K562 (cell line): Measurements from ENCODE around the gene POLR3GL. TPM values are rescaled to one million over a fixed set of nuclear protein-coding genes. Genes with fewer than 3 reads are reported as not detected.
A peak's percentile ranks its signal among the peaks of the same experiment; 100 is the strongest.

Experiments used
- CBX5 ChIP-seq: IDR thresholded peaks from 2 replicates; pipeline ENCODE4 v1.6.1; 2014; ENCODE audit warnings: low read depth, borderline replicate concordance
- KDM1A ChIP-seq, 2 experiments: fragments of 450-650 bp; IDR thresholded peaks; 2 replicates each; pipeline ENCODE4 v1.6.1; 2016; ENCODE audit warnings: mild to moderate bottlenecking in 2 of 2
- PML ChIP-seq: IDR thresholded peaks from 2 replicates; pipeline ENCODE4 v1.6.1; 2012; ENCODE audit warnings: low read length, inconsistent platforms
- PURB ChIP-seq: sonication (generic); formaldehyde crosslinking; IDR thresholded peaks from 2 replicates; pipeline ENCODE4 v1.9.0; 2021; ENCODE audit warnings: low read depth, mild to moderate bottlenecking, missing genetic modification reagents
- RFX7 ChIP-seq: fragments of 250-450 bp; sonication (Bioruptor Pico); IDR thresholded peaks from 2 replicates; pipeline ENCODE4 v1.5.1; 2021; ENCODE audit warnings: mild to moderate bottlenecking
- SOX6 ChIP-seq: fragments of 450-650 bp; IDR thresholded peaks from 2 replicates; pipeline ENCODE4 v1.6.1; 2014; ENCODE audit warnings: mild to moderate bottlenecking
- TEAD1 ChIP-seq, 2 experiments: fragments of 450-650 bp in 1 of 2; sonication (generic) in 1 of 2; formaldehyde crosslinking; IDR thresholded peaks; 2 replicates each; pipeline versions ENCODE4 v1.4.0 to v1.8.0; 2020 to 2022; ENCODE audit warnings: mild to moderate bottlenecking in 2 of 2, missing genetic modification reagents in 1 of 2
- ZFX ChIP-seq: sonication (generic); formaldehyde crosslinking; IDR thresholded peaks from 2 replicates; pipeline ENCODE4 v1.8.0; 2022; ENCODE audit warnings: mild to moderate bottlenecking, missing genetic modification reagents, moderate library complexity
- ZNF212 ChIP-seq: fragments of 450-650 bp; formaldehyde crosslinking; IDR thresholded peaks from 2 replicates; pipeline ENCODE4 v1.4.0; 2020; ENCODE audit warnings: mild to moderate bottlenecking
- ZNF76 ChIP-seq: fragments of 250-450 bp; sonication (Bioruptor Pico); IDR thresholded peaks from 2 replicates; pipeline ENCODE4 v1.4.0; 2020; ENCODE audit warnings: mild to moderate bottlenecking, moderate library complexity, borderline replicate concordance
- polyA plus RNA-seq, 8 experiments: library from polyadenylated mRNA; depleted of rRNA in 4 of 8; stranded (reverse) in 5 of 8; unstranded in 3 of 8; fragments of >200 nt; fragmentation: Nextera tagmentation in 2 of 8; fragmentation: Illumina TruSeq in 1 of 8; extraction: Ambion mirVana in 2 of 8; extraction: Trizol in 1 of 8; gene quantifications; 2 replicates each; pipeline versions ENCODE4 v1.2.1 to v1.2.3, GENCODE V29; 2011 to 2014; ENCODE audit warnings: inconsistent platforms in 1 of 8, missing spikeins in 1 of 8
- total RNA-seq, 7 experiments: library from RNA; depleted of rRNA in 6 of 7; stranded (reverse); fragments of >200 nt in 6 of 7; fragmentation: Illumina TruSeq in 2 of 7; extraction: Trizol in 2 of 7; gene quantifications; 2 replicates each; pipeline versions ENCODE4 v1.2.1 to v1.2.3, GENCODE V29; 2011 to 2021; ENCODE audit warnings: low replicate concordance in 1 of 7
- TF ChIP-seq, protein P1 (sequence below): fragments of 450-650 bp; formaldehyde crosslinking; IDR thresholded peaks from 2 replicates; pipeline ENCODE4 v1.4.0; 2020; ENCODE audit warnings: mild to moderate bottlenecking, moderate library complexity
- TF ChIP-seq, protein P2 (sequence below): sonication (generic); formaldehyde crosslinking; IDR thresholded peaks from 2 replicates; pipeline ENCODE4 v1.8.0; 2022; ENCODE audit warnings: mild to moderate bottlenecking, missing genetic modification reagents
- TF ChIP-seq, protein P3 (sequence below): fragments of 200-800 bp; sonication (Bioruptor generic); IDR thresholded peaks from 2 replicates; pipeline ENCODE4 v1.6.1; 2017; ENCODE audit warnings: missing genetic modification characterization, missing compliant biosample characterization
- TF ChIP-seq, protein P4 (sequence below), 2 experiments: fragments of 450-650 bp; IDR thresholded peaks; 2 replicates each; pipeline ENCODE4 v1.6.1; 2018; ENCODE audit warnings: mild to moderate bottlenecking in 2 of 2, low read depth in 1 of 2; ENCODE audit not compliant: partially characterized antibody in 2 of 2

POLR3GL gene
- total and polyA plus RNA-seq, 9 of the 15 experiments (the other 6 are each of a cell fraction or from before 2014, with no cell fraction given) = 14.6 to 48.4 (median 38.2) TPM

DNA sequence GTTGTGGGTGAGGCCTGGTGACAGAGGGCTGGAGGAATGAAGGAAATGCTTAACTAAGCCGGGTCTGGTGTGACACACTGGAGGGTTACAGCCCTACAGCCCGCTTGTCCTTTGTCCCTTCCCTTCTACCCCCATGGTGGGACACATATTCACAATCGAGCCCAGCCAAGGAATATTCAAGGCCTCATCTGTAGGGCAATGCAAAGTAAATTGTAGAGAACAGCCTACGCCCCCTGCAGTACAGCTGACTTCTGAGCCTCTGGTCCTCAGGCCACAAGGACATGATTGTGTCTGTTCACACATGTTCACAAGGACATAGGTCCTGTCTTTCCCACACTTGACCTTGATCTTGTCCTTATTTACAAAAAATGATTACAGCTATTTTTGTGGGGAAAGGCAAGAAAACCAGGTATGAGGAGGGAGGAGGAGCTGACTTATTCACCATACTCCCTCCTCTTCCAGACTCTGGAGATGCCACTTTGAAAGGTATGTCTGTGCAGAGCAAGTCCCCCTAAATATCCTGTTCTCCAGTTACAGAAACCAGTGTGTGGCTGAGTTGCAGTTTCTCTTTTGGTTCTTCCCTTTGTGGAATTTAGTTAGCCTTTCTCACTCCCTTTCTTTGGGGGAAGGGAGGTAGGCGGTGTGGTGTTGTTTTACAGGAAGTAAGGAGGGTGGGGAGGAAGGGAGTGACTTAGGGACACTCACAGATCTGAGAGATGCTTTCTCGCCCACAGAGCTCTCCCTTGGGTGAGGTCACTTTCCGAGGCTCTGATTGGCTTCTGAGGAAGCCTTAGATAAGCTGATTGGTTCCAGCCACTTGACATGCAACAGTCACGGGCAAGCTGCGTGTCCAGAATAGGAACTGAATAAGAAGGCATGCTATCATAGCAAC, 14.6 kb downstream of the POLR3GL start (continued):
- TF ChIP-seq, protein P1, sequence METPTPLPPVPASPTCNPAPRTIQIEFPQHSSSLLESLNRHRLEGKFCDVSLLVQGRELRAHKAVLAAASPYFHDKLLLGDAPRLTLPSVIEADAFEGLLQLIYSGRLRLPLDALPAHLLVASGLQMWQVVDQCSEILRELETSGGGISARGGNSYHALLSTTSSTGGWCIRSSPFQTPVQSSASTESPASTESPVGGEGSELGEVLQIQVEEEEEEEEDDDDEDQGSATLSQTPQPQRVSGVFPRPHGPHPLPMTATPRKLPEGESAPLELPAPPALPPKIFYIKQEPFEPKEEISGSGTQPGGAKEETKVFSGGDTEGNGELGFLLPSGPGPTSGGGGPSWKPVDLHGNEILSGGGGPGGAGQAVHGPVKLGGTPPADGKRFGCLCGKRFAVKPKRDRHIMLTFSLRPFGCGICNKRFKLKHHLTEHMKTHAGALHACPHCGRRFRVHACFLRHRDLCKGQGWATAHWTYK (CRISPR knock-in tag) = 0 out of 2 replicates have a peak, but pooled peaks have one; percentile 69
- peak; percentile 65; the same call in 1 of the 2 replicates for TF ChIP-seq ZFX (CRISPR knock-in tag)
- no peak for TF ChIP-seq RFX7
- TF ChIP-seq ZNF76 = peak; percentile 74; the same call in 1 of the 2 replicates
- TF ChIP-seq KDM1A (IDR thresholded peaks at IDR 0.05) = no peak
- TF ChIP-seq ZNF212 (CRISPR knock-in tag) = 0 out of 2 replicates have a peak, but pooled peaks have one; percentile 27
- 0 out of 2 replicates have a peak, but pooled peaks have one; percentile 12 for TF ChIP-seq PML
- TF ChIP-seq, protein P2, sequence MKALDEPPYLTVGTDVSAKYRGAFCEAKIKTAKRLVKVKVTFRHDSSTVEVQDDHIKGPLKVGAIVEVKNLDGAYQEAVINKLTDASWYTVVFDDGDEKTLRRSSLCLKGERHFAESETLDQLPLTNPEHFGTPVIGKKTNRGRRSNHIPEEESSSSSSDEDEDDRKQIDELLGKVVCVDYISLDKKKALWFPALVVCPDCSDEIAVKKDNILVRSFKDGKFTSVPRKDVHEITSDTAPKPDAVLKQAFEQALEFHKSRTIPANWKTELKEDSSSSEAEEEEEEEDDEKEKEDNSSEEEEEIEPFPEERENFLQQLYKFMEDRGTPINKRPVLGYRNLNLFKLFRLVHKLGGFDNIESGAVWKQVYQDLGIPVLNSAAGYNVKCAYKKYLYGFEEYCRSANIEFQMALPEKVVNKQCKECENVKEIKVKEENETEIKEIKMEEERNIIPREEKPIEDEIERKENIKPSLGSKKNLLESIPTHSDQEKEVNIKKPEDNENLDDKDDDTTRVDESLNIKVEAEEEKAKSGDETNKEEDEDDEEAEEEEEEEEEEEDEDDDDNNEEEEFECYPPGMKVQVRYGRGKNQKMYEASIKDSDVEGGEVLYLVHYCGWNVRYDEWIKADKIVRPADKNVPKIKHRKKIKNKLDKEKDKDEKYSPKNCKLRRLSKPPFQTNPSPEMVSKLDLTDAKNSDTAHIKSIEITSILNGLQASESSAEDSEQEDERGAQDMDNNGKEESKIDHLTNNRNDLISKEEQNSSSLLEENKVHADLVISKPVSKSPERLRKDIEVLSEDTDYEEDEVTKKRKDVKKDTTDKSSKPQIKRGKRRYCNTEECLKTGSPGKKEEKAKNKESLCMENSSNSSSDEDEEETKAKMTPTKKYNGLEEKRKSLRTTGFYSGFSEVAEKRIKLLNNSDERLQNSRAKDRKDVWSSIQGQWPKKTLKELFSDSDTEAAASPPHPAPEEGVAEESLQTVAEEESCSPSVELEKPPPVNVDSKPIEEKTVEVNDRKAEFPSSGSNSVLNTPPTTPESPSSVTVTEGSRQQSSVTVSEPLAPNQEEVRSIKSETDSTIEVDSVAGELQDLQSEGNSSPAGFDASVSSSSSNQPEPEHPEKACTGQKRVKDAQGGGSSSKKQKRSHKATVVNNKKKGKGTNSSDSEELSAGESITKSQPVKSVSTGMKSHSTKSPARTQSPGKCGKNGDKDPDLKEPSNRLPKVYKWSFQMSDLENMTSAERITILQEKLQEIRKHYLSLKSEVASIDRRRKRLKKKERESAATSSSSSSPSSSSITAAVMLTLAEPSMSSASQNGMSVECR (CRISPR knock-in tag) = 0 out of 2 replicates have a peak, but pooled peaks have one; percentile 19
- peak; percentile 78 for TF ChIP-seq SOX6
- TF ChIP-seq, protein P3, sequence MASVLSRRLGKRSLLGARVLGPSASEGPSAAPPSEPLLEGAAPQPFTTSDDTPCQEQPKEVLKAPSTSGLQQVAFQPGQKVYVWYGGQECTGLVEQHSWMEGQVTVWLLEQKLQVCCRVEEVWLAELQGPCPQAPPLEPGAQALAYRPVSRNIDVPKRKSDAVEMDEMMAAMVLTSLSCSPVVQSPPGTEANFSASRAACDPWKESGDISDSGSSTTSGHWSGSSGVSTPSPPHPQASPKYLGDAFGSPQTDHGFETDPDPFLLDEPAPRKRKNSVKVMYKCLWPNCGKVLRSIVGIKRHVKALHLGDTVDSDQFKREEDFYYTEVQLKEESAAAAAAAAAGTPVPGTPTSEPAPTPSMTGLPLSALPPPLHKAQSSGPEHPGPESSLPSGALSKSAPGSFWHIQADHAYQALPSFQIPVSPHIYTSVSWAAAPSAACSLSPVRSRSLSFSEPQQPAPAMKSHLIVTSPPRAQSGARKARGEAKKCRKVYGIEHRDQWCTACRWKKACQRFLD (CRISPR knock-in tag) = peak; percentile 85; the same call in 1 of the 2 replicates
- TF ChIP-seq CBX5 = no peak
- TF ChIP-seq PURB (CRISPR knock-in tag) = no peak
- peak in 1 of 2 experiments; percentile 69; a peak in 1 of 4 replicates for TF ChIP-seq TEAD1 (CRISPR knock-in tag; IDR thresholded peaks at IDR 0.05)
- TF ChIP-seq, protein P4, sequence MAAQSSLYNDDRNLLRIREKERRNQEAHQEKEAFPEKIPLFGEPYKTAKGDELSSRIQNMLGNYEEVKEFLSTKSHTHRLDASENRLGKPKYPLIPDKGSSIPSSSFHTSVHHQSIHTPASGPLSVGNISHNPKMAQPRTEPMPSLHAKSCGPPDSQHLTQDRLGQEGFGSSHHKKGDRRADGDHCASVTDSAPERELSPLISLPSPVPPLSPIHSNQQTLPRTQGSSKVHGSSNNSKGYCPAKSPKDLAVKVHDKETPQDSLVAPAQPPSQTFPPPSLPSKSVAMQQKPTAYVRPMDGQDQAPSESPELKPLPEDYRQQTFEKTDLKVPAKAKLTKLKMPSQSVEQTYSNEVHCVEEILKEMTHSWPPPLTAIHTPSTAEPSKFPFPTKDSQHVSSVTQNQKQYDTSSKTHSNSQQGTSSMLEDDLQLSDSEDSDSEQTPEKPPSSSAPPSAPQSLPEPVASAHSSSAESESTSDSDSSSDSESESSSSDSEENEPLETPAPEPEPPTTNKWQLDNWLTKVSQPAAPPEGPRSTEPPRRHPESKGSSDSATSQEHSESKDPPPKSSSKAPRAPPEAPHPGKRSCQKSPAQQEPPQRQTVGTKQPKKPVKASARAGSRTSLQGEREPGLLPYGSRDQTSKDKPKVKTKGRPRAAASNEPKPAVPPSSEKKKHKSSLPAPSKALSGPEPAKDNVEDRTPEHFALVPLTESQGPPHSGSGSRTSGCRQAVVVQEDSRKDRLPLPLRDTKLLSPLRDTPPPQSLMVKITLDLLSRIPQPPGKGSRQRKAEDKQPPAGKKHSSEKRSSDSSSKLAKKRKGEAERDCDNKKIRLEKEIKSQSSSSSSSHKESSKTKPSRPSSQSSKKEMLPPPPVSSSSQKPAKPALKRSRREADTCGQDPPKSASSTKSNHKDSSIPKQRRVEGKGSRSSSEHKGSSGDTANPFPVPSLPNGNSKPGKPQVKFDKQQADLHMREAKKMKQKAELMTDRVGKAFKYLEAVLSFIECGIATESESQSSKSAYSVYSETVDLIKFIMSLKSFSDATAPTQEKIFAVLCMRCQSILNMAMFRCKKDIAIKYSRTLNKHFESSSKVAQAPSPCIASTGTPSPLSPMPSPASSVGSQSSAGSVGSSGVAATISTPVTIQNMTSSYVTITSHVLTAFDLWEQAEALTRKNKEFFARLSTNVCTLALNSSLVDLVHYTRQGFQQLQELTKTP (IDR thresholded peaks at IDR 0.05; ENCODE audit: low read depth in 1 of 2, partially characterized antibody in 2 of 2) = peak; percentile 50 to 81
